ENCODE results near the gene CCL1. TPM values are rescaled to one million over a fixed set of nuclear protein-coding genes. Genes with fewer than 3 reads are reported as not detected.

The CCL1 gene
- total and polyA plus RNA-seq, 4 donors, result not detected

DNA sequence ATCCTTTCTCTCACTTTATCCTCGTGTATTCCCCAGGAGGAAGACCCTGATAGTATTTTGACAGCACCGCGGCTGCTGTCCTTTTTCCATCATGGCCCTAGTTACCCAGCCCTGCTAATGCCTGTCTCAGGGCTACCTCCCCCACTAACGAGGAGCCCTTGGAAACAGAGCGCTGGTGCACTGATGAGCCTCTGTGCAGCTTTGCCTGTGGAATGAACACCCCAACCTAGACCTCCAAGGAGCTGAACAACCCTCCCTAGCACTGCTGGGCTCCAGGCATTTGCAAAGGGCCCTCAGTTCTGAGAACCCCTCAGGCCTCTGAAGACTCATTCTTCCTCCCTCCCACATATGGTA is 23.3 kb upstream of the CCL1 start:
- no peaks in the 10 kb centered on the region for H3K9me3 ChIP-seq (ENCODE audit: control insufficient read depth in 4 of 4, low read length in 3 of 4)
- no peak for DNase-seq (ENCODE audit: low spot score)
- H3K9ac ChIP-seq (ENCODE audit: low read depth in 1 of 2, low read length in 2 of 2), result no peak overlapping the region
- H3K27ac ChIP-seq (ENCODE audit: low read depth in 1 of 2, low read length in 2 of 2), result no peak overlapping the region
- no peaks in the 10 kb centered on the region for H3K4me1 ChIP-seq (ENCODE audit: control insufficient read depth in 4 of 4, insufficient read depth in 4 of 4, low read length in 3 of 4)
- WGBS, result 80% methylated on average over 5 of the region's 5 CpGs
- no peaks in the 10 kb centered on the region for H3K36me3 ChIP-seq (ENCODE audit: control insufficient read depth in 4 of 4, insufficient read depth in 3 of 4, low read depth in 1 of 4, low read length in 3 of 4)
- TF ChIP-seq, protein P1, sequence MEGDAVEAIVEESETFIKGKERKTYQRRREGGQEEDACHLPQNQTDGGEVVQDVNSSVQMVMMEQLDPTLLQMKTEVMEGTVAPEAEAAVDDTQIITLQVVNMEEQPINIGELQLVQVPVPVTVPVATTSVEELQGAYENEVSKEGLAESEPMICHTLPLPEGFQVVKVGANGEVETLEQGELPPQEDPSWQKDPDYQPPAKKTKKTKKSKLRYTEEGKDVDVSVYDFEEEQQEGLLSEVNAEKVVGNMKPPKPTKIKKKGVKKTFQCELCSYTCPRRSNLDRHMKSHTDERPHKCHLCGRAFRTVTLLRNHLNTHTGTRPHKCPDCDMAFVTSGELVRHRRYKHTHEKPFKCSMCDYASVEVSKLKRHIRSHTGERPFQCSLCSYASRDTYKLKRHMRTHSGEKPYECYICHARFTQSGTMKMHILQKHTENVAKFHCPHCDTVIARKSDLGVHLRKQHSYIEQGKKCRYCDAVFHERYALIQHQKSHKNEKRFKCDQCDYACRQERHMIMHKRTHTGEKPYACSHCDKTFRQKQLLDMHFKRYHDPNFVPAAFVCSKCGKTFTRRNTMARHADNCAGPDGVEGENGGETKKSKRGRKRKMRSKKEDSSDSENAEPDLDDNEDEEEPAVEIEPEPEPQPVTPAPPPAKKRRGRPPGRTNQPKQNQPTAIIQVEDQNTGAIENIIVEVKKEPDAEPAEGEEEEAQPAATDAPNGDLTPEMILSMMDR (IDR thresholded peaks at IDR 0.05; ENCODE audit: low read depth, low read length, missing input control), result no peak
- TF ChIP-seq, protein P2, sequence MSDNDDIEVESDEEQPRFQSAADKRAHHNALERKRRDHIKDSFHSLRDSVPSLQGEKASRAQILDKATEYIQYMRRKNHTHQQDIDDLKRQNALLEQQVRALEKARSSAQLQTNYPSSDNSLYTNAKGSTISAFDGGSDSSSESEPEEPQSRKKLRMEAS (IDR thresholded peaks at IDR 0.05), result no peak
- TF ChIP-seq HNF4A (conservative IDR thresholded peaks at IDR 0.05) (no peak), JUND (IDR thresholded peaks at IDR 0.05) (no peak), GABPA (IDR thresholded peaks at IDR 0.05 in 1 of 2, conservative IDR thresholded peaks at IDR 0.05 in 1 of 2) (no peak), EGR1 (IDR thresholded peaks at IDR 0.05; ENCODE audit: low read depth in 2 of 2) (no peak), RAD21 (IDR thresholded peaks at IDR 0.05) (no peak), HNF4G (IDR thresholded peaks at IDR 0.05) (no peak), NR2F2 (IDR thresholded peaks at IDR 0.05) (no peak), YY1 (IDR thresholded peaks at IDR 0.05) (no peak), SP1 (IDR thresholded peaks at IDR 0.05) (no peak)
- TF ChIP-seq, protein P3, sequence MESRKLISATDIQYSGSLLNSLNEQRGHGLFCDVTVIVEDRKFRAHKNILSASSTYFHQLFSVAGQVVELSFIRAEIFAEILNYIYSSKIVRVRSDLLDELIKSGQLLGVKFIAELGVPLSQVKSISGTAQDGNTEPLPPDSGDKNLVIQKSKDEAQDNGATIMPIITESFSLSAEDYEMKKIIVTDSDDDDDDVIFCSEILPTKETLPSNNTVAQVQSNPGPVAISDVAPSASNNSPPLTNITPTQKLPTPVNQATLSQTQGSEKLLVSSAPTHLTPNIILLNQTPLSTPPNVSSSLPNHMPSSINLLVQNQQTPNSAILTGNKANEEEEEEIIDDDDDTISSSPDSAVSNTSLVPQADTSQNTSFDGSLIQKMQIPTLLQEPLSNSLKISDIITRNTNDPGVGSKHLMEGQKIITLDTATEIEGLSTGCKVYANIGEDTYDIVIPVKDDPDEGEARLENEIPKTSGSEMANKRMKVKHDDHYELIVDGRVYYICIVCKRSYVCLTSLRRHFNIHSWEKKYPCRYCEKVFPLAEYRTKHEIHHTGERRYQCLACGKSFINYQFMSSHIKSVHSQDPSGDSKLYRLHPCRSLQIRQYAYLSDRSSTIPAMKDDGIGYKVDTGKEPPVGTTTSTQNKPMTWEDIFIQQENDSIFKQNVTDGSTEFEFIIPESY (IDR thresholded peaks at IDR 0.05), result no peak
- TF ChIP-seq, protein P4, sequence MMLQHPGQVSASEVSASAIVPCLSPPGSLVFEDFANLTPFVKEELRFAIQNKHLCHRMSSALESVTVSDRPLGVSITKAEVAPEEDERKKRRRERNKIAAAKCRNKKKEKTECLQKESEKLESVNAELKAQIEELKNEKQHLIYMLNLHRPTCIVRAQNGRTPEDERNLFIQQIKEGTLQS (IDR thresholded peaks at IDR 0.05), result no peak
- H3K27me3 ChIP-seq (ENCODE audit: control insufficient read depth in 4 of 4, insufficient read depth in 4 of 4, low read length in 3 of 4), result peaks cover 0 to 4% (median 0%) of the 10 kb centered on the region in 4 donors
- no peak overlapping the region for H3K4me3 ChIP-seq (ENCODE audit: low read depth in 1 of 3, low read length in 3 of 3)

DNA sequence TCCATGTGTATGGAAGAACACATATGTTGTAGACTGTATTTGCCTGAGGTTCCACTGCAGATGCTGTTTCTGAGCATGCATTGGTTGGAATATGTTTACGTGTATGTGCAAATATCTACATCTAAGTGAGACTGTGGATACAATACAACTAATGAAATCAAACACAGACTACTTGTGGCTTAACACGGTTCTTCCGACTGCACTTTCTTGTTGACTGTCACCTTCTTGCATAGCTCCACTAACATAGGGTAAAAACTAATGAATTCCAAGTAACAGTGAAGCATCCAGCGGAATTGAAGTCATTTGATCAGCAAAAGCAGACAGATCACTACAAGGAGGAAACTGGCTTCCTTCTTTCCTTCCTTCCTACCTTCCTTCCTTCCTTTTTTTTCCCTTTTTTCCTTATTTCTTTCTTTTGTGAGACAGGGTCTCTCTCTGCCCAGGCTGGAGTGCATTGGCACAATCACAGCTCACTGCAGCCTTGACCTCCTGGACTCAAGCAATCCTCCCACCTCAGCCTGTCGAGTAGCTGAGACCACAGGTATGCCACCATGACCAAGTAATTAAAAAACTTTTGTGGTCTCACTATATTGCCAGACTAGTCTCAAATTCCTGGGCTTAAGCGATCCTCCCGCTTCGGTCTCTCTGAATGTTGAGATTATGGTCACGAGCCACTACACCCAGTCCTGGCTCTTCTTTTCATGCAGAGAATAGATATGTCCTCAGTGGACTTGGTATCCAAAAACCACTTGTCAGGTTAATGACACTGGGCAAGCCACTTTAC is 22.0 kb upstream of the CCL1 start:
- H3K27ac ChIP-seq (ENCODE audit: low read depth in 1 of 2, low read length in 2 of 2), result no peak overlapping the region
- no peaks in the 10 kb centered on the region for H3K4me1 ChIP-seq (ENCODE audit: control insufficient read depth in 4 of 4, insufficient read depth in 4 of 4, low read length in 3 of 4)
- TF ChIP-seq FOXA2 (IDR thresholded peaks at IDR 0.05) (no peak), NR2F2 (IDR thresholded peaks at IDR 0.05) (no peak), FOXA1 (IDR thresholded peaks at IDR 0.05) (no peak), TAF1 (conservative IDR thresholded peaks at IDR 0.05) (no peak), HNF4A (conservative IDR thresholded peaks at IDR 0.05) (no peak), HNF4G (IDR thresholded peaks at IDR 0.05) (no peak), RAD21 (IDR thresholded peaks at IDR 0.05) (no peak), GABPA (IDR thresholded peaks at IDR 0.05 in 1 of 2, conservative IDR thresholded peaks at IDR 0.05 in 1 of 2) (no peak), RXRA (IDR thresholded peaks at IDR 0.05) (no peak), YY1 (IDR thresholded peaks at IDR 0.05) (no peak)
- TF ChIP-seq, protein P4 (IDR thresholded peaks at IDR 0.05), result no peak
- TF ChIP-seq, protein P2 (IDR thresholded peaks at IDR 0.05), result no peak
- TF ChIP-seq, protein P1 (IDR thresholded peaks at IDR 0.05; ENCODE audit: low read depth, low read length, missing input control), result no peak
- TF ChIP-seq, protein P3 (IDR thresholded peaks at IDR 0.05), result no peak
- no peaks in the 10 kb centered on the region for H3K9me3 ChIP-seq (ENCODE audit: control insufficient read depth in 4 of 4, low read length in 3 of 4)
- H3K36me3 ChIP-seq (ENCODE audit: control insufficient read depth in 4 of 4, insufficient read depth in 3 of 4, low read depth in 1 of 4, low read length in 3 of 4), result no peaks in the 10 kb centered on the region
- peaks cover 0 to 3% (median 1%) of the 10 kb centered on the region in 4 donors for H3K27me3 ChIP-seq (ENCODE audit: control insufficient read depth in 4 of 4, insufficient read depth in 4 of 4, low read length in 3 of 4)
- DNase-seq (ENCODE audit: low spot score), result no peak
- no peak overlapping the region for H3K4me3 ChIP-seq (ENCODE audit: low read depth in 1 of 3, low read length in 3 of 3)
- H3K9ac ChIP-seq (ENCODE audit: low read depth in 1 of 2, low read length in 2 of 2), result no peak overlapping the region
- 74% methylated on average over 9 of the region's 9 CpGs for WGBS
